Chondrocyte (in vitro differentiated cells): ENCODE data around the gene CPB1. TPM values are rescaled to one million over a fixed set of nuclear protein-coding genes. Genes with fewer than 3 reads are reported as not detected.

ENCODE experiments used
- DNase-seq: peaks from one replicate; pipeline ENCODE4 v3.0.0; 2021; ENCODE audit warnings: mixed read lengths, low spot score
- H3K27ac Mint-ChIP-seq: one replicate; pipeline ENCODE4 v1.8.0; 2021; ENCODE audit warnings: mild to moderate bottlenecking, moderate library complexity, mixed read lengths; ENCODE audit not compliant: unreplicated experiment
- H3K27me3 Mint-ChIP-seq: 2 replicates; pipeline ENCODE4 v1.8.0; 2021; ENCODE audit warnings: low read depth, mixed read lengths
- H3K36me3 Mint-ChIP-seq: 2 replicates; pipeline ENCODE4 v1.8.0; 2021; ENCODE audit warnings: low read depth, mixed read lengths
- H3K4me1 Mint-ChIP-seq: 2 replicates; pipeline ENCODE4 v1.8.0; 2021; ENCODE audit warnings: low read depth, mild to moderate bottlenecking, mixed read lengths
- H3K4me3 Mint-ChIP-seq: one replicate; pipeline ENCODE4 v1.8.0; 2021; ENCODE audit warnings: mild to moderate bottlenecking, moderate library complexity, mixed read lengths; ENCODE audit not compliant: unreplicated experiment
- H3K9me3 Mint-ChIP-seq: 2 replicates; pipeline ENCODE4 v1.8.0; 2021; ENCODE audit warnings: low read depth, mixed read lengths
- CTCF ChIP-seq: fragments of 200-600 bp; sonication (generic); IDR thresholded peaks from 2 replicates; pipeline ENCODE4 v1.5.0; 2021; ENCODE audit warnings: antibody characterized with exemption, mild to moderate bottlenecking, moderate library complexity
- total RNA-seq: library from RNA; stranded (reverse); gene quantifications from 3 replicates; pipeline ENCODE4 v1.2.1, GENCODE V29; 2021

CPB1 gene
- total RNA-seq, 1 donor from 2014 or later = not detected

- TF ChIP-seq CTCF = no peak
- DNase-seq = no peak
- no peaks in the 10 kb centered on the region for H3K27me3 Mint-ChIP-seq
- H3K4me3 Mint-ChIP-seq = no peak overlapping the region
- H3K36me3 Mint-ChIP-seq = no peaks in the 10 kb centered on the region
- H3K9me3 Mint-ChIP-seq = peaks cover 8% of the 10 kb centered on the region
- peaks cover 3% of the 10 kb centered on the region for H3K4me1 Mint-ChIP-seq
- H3K27ac Mint-ChIP-seq = no peak overlapping the region
These were observed 29.8 kb upstream of the CPB1 start for GRCh38 chr3:148797795-148798194.

DNA sequence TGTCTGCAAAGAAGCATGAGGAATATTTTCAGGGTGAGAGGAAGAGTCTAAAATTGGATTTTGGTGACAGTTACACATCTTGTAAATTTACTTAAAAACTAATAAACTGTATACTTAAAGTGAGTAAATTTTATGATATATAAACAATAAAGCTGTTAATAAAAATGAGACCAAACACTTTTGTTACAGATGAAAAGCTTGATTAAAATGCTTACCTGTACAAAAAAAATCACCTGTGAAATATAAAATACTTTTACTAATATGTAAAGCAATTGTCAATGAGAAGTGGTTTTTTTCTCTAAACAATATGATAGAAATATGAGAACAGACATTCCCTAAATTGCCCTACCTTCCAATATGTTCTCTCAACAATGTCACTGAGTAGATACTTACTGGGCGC is 27.2 kb upstream of the CPB1 start:
- H3K27me3 Mint-ChIP-seq = no peaks in the 10 kb centered on the region
- H3K27ac Mint-ChIP-seq = no peak overlapping the region
- no peak for DNase-seq
- no peak for TF ChIP-seq CTCF
- H3K9me3 Mint-ChIP-seq = peaks cover 8% of the 10 kb centered on the region
- no peaks in the 10 kb centered on the region for H3K4me1 Mint-ChIP-seq
- no peaks in the 10 kb centered on the region for H3K36me3 Mint-ChIP-seq
- H3K4me3 Mint-ChIP-seq = no peak overlapping the region

GRCh38 chr3:148809835-148810234 is 17.8 kb upstream of the CPB1 start:
- no peak overlapping the region for H3K27ac Mint-ChIP-seq
- DNase-seq = no peak
- no peaks in the 10 kb centered on the region for H3K9me3 Mint-ChIP-seq
- peaks cover 19% of the 10 kb centered on the region for H3K27me3 Mint-ChIP-seq
- H3K4me3 Mint-ChIP-seq = no peak overlapping the region
- TF ChIP-seq CTCF = no peak
- H3K4me1 Mint-ChIP-seq = no peaks in the 10 kb centered on the region
- peaks cover 2% of the 10 kb centered on the region for H3K36me3 Mint-ChIP-seq

DNA sequence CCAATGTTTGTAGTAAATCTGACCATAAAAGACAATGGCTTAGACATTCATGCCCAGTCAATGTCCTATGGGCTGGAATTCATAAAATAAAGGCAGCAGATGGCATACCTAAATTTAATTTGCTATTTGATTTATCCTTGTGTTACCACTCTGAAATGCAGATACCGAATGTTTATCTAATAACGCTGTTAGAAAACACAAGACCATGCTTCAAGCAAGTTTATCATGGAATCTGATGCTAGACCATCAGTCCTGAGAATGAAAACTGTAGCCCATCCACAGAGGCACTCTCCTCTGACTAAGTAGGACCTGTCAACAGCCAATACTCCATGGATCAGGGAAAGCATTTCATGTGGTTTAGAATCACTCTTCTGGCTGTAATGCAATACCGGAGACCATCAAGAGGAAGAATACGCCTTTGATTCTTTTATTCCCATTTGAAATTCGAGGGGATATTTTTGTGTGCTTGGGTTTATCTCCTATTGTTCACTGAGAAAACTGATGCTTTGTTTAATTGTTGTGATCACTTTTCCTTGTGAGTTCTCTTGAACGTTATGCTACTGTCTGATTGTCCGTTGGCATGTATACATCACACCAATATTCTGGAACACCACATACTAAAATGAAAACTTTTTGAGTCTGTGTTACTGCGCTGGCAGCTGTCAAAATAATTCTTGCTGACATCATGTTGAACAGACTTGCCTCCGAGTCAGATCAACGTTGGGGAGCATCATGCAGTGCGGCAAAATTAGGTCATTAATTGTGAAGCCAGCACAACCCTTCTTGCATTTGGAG is 12.1 kb upstream of the CPB1 start:
- no peaks in the 10 kb centered on the region for H3K9me3 Mint-ChIP-seq
- peaks cover 1% of the 10 kb centered on the region for H3K27me3 Mint-ChIP-seq
- no peak for DNase-seq
- H3K36me3 Mint-ChIP-seq = peaks cover 2% of the 10 kb centered on the region
- TF ChIP-seq CTCF = no peak
- H3K27ac Mint-ChIP-seq = no peak overlapping the region
- H3K4me3 Mint-ChIP-seq = no peak overlapping the region
- peaks cover 13% of the 10 kb centered on the region for H3K4me1 Mint-ChIP-seq

DNA sequence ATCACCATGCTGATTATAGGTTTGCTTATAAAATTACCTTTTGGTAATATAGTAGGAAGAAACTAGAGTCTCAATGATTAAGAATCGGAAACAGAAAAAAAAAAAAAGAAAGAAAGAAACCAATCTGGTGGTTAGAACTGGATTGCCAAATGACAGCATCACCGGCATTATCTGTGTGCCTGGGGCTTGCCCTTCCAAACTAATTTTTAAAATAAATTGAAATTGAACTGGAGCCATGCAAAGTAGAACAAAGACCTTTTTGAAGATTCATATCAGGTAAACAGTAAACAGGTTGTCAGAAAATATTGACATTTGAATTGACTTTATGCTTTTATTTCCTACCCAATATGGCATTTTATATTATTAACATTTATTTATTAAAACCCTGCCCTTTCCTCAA is 11.2 kb upstream of the CPB1 start:
- no peaks in the 10 kb centered on the region for H3K27me3 Mint-ChIP-seq
- H3K27ac Mint-ChIP-seq = no peak overlapping the region
- H3K4me3 Mint-ChIP-seq = no peak overlapping the region

More for the DNA sequence above, 11.2 kb upstream of the CPB1 start:
- Mint-ChIP-seq H3K4me1 (peaks cover 16% of the 10 kb centered on the region), H3K9me3 (no peaks in the 10 kb centered on the region), H3K36me3 (peaks cover 2% of the 10 kb centered on the region)
- TF ChIP-seq CTCF = no peak
- DNase-seq = no peak
